OCI-LY3 (cell line): Measurements from ENCODE around the gene TMCC1.

ENCODE experiments used
- EZH2phosphoT487 ChIP-seq: fragments of 200-600 bp; shearing (Covaris generic); IDR thresholded peaks from 2 replicates; pipeline ENCODE4 v1.6.1; 2018; ENCODE audit warnings: antibody characterized with exemption, mixed run types, low read depth
- TF ChIP-seq, protein P1 (sequence below): fragments of 200-600, 300-600 bp; sonication (generic); IDR thresholded peaks from 2 replicates; pipeline ENCODE4 v1.5.1; 2014; ENCODE audit warnings: antibody characterized with exemption, low read length, low read depth

- TF ChIP-seq, protein P1, sequence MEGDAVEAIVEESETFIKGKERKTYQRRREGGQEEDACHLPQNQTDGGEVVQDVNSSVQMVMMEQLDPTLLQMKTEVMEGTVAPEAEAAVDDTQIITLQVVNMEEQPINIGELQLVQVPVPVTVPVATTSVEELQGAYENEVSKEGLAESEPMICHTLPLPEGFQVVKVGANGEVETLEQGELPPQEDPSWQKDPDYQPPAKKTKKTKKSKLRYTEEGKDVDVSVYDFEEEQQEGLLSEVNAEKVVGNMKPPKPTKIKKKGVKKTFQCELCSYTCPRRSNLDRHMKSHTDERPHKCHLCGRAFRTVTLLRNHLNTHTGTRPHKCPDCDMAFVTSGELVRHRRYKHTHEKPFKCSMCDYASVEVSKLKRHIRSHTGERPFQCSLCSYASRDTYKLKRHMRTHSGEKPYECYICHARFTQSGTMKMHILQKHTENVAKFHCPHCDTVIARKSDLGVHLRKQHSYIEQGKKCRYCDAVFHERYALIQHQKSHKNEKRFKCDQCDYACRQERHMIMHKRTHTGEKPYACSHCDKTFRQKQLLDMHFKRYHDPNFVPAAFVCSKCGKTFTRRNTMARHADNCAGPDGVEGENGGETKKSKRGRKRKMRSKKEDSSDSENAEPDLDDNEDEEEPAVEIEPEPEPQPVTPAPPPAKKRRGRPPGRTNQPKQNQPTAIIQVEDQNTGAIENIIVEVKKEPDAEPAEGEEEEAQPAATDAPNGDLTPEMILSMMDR = no peak
- TF ChIP-seq EZH2phosphoT487 = no peak
Measured at GRCh38 chr3:129665024-129665768, 228.3 kb downstream of the TMCC1 start.
